ENCODE results near the gene ARHGAP10.

The ARHGAP10 gene

DNA sequence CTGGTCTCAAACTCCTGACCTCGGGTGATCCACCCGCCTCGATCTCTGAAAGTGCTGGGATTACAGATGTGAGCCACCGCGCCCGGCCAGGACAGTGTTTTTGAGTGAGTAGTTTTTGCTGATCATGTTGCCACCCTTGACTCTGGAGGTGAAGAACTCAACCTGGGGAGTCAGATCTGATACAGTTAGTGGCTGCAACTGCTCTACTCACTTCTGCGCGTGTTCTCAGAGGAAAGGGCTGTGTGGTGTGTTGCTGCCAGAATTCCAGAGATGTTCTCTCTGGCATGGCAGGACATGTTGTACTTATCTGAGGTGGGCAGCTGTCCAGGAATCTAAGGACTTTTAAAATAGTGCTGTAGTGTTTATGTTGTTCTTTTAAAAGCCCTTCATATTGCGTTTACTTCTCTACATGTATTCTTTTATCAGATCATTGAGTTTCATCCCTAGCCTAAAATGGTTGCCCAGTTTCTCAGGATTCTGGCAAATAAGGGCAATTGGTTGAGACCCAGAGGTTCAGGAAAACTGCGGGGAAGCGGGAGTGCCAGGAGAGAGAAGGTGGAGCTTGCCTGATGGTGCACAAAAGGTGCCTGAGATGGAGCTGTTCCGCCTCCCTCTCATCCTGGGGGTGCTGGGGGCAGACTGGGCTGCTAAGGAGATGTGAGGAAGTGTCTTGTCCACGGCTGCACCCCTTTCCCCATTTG lies 97.7 kb downstream of the ARHGAP10 start:
- no peak for DNase-seq

DNA sequence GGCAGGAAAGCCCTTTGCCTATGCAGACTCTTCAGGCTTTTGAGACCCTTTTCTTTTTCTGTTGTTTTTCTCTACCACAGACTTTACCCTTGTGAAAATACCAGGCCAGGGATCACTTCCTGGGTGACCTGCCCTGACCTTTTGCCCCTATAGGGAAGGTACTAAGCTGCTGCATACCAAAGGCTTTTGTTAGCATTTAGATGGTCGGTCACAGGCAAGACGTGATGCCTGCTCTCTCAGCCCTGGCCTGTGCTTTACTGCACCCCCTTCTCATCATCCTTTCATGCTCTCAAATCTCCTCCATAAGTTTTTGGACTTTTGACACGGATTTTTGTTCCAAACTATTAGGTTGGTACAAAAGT lies 98.2 kb downstream of the ARHGAP10 start:
- no peak for DNase-seq

DNA sequence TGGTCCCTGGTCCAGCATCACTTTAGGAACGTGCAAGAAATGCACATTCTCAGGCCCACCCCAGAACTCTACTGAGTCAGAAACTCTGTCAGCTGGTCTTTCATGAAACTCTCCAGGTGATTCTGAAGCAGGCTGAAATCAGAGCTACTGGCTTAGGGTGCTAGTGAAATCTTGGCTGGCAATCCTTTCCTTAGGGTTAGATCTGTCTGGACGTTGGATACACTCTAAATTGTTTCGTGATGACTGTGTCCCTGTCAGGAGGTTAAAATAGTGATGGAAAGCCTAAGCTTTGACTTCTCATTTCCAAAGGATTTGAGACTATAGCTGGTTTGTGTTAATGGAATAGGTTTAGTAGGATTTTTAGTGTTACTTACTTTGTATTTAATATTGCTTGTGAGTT lies 99.1 kb downstream of the ARHGAP10 start:
- DNase-seq, result no peak

DNA sequence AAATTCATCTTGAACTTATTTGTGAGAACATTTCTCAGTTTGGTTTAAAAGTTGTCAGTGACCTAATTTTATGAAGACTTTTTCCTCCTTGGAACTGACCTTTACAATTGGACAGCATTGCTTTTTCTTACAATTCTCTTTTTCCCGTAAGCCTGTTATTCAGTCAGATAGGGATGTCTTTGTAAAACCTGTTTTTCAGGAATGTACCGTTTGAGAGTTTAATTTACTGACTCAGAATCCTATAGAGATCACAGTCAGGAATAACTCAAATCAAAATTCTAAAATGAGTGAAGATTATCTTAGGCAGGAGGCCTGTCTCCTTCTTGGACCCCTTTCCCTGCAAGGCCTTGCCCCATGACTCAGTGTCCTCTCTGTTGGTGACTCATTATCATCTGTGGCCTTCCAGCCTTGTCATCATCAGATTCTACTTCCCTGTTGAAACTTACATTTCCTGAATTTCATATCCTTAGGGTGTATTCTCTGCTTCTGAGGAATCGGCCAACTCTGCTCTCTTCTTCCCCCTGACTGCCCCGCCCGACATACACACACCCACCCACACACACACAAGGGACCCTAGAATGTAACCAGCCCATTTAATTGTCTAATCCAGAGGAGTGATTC lies 99.8 kb downstream of the ARHGAP10 start:
- no peak for DNase-seq

DNA sequence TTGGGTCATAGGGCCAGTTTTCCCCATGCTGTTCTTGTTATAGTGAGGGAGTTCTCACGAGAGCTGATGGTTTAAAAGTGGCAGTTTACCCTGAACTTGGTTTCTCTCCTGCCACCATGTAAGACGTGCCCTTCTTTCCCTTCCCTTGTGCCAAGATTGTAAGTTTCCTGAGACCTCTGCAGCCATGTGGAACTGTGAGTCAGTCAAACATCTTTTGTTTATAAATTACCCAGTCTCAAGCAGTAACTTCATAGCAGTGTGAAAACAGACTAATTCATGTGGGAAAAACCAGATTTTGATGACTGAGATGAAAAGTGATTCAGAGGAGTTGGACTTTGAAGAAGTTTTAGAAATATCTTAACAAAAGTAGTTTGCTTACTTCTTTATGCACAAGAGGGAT lies 101.4 kb downstream of the ARHGAP10 start:
- DNase-seq, result no peak

DNA sequence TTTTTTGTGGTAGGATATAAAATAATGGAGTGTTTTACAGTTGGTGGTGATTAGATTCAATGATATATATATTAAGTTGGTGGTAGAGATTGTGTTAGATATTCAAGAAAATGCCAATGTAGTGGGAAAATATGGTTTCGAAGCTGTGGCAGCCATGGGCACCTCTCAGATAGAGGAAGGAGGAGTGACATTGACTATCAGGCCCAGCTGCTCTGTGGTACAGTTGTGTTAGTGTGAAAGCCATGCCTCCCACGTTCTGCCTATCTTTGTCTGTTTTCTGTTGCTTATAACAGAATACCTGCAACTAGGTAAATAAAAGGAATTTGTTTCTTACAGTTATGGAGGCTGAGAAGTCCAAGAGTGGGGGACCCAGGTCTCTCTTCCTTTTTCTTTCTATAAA lies 101.9 kb downstream of the ARHGAP10 start:
- no peak for DNase-seq

DNA sequence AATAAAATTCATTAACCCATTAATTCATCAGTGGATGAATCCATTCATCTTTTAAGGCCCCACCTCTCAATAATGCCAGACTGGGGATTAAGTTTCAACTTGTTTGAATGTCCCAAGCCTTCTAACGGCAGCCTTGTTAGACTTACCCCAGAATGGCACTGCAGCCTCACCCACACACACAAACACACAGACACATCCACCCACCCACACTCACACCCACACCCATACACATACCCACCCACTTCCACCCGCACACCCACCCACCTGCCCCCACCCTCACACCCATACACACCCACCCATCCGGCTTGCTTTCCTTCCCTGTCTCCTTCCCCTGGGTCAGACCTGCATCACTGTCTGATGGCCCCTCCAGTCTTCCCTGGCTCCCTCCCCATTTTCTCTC lies 102.6 kb downstream of the ARHGAP10 start:
- DNase-seq, result no peak

DNA sequence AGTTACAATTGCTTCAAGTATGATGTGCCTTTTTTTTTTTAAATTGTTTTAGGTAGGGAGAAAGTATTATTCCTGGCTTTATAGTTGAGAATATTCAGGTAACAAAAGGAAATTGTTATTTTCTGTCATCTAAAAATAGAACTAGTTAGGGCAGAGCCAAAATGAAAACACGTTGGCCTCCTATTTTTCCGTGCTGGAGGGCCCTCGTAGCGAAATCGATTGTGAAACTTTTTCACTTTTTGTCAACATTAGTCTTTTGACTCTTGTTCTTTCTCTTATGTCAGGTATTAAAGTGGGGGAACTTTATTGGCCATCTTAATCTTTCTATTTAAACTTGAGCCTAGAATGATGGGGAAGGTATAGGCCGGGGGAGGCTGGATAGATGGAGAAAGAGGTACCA lies 104.9 kb downstream of the ARHGAP10 start:
- DNase-seq, result no peak

DNA sequence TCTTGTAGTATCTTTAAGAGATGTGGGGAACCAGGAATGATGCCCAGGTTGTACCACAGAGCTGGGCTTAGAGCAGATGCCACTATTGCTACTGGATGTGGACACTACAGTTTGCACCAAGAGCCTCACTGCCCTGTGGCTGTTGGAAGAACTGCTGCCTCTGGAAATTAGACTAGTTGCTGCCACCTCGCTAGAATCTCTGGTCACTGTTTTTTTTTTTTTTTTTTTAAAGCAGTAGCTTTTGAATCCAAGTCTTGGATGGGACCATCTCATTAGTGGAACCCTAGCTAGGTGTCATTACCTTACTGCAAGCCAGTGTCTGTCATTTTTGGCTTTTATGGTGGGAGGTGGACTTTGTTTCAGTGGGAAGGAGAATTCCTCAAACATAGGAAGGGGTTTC lies 105.5 kb downstream of the ARHGAP10 start:
- DNase-seq, result no peak

DNA sequence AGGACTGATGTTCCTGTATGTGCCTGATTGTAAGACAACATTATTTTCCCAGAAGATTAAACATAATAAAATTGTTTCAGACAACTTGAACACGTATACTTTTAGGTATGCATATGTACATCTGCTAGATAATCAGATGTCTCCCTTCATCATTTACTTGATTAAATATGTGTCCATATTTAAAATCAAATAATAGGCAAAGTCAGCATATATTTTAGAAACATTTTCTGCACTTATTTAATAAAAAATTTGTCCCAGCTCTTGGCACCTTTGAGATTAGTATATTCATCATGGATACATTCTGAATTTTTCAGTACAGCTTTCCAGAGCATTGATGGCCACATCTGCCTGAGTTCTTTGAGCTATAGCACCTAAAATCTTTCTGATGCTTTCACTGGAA lies 106.0 kb downstream of the ARHGAP10 start:
- DNase-seq, result no peak

DNA sequence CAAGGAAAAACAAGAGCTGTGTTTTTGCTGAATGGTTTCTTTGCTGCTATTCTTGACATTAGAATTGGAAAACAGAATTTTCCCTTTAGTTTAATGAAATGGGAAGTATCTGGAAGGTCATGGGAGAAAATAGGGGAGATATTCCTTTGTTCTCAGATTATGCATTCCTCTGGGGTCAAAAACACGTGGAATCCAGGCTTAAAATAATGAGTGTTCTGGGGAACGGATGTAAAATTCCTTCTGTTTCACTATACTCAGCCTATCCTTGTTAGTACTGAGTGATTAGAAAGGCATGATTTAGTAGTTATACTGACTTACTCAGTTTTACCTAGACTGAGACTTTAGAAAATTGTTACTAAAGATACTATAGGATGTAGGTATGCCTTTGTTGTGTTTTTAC lies 107.3 kb downstream of the ARHGAP10 start:
- DNase-seq, result no peak

DNA sequence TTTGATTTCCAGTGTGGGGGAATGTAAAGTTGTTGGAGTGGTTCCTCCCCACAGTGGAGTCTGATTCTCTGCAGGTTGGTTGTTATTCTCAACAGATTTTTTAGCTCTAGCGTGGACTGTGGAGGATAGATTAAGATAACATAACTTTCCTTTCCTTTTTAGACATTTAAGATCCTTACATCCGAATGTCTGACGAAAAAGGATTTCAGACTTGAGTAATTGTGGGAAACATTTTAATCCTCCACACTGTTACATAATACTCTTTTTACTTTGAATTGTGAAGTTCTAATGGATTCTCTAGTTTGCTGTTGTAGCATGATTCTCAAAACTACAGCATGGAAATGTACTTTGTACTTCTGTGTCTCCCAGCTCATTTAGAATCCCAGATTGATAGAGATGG lies 107.8 kb downstream of the ARHGAP10 start:
- DNase-seq, result no peak

DNA sequence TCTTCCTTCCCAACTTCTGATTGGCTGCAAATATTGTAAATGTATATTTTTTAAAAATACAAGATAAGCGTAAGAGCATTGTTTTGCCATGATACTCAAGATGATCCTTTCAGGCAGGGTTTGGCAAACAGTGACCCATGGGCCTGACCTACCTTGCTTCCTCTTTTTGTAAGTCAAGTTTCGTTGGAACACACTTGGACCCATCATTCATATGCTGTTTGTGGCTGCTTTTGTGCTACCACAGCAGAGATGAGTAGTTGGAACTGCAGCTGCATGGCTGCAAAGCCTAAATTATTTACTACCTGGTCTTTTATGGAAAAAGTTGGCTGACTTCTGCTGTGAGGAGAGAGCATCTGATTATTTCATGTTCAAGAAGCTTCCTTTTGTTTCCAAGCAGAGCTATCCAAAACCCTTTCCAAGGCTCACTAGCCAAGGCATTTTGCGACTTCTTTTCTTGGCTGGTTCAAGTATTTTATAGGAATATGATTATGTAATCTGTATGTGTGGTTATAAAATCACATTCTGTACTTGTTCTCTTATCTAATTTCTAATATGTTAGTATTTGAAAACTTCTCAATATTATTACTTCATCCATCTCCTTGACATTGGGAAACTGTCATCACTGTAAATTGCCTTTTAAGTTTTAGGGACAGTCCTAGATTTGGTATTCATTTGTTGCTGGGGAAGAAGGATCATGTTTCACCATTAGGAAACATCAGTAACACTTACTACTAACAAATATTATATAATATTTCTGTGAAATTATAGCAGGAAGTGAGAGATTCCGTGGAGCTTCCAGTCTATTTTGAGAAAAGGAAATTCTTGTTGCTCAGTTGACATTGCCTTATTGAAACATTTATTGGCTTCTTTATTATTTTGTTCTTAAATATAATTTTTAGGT lies 109.2 kb downstream of the ARHGAP10 start:
- DNase-seq, result no peak

DNA sequence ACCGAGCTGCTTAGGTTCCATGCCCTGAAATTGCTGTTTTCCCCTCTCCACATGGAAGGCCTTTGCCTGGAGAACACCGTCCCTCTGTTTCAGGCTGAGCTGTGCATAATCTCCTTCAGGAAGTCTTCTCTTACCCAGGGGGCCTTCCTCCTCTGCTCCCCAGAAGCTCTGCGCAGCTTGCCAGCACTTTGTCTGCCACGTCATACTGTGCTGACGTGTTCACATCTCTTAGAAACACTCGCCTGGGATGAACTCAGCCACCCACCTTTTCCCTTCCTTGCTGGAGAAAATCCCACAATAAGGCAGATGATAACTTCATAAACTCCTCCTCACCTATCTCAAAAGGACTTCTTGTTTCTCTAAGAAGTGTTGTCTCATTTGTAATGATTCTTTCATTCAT lies 110.7 kb downstream of the ARHGAP10 start:
- DNase-seq, result no peak

DNA sequence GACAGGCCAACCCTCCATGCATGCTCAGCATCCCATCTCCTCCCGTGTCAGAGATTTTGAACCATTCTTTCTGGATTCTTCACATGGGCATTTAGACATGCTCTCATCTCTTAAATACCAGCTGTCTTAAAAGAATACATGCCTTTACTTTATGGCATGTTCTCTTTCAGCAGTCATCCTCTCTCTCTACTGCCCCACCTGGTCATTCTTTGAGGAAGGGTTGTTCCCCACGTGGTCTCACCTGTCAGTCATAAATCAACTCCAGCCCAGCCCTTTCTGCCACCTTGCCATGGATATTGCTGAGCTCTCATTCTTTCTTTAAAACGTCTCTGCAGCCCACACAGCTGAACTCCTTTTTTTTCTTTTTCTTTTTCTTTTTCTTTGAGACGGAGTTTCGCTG lies 111.3 kb downstream of the ARHGAP10 start:
- DNase-seq, result no peak

DNA sequence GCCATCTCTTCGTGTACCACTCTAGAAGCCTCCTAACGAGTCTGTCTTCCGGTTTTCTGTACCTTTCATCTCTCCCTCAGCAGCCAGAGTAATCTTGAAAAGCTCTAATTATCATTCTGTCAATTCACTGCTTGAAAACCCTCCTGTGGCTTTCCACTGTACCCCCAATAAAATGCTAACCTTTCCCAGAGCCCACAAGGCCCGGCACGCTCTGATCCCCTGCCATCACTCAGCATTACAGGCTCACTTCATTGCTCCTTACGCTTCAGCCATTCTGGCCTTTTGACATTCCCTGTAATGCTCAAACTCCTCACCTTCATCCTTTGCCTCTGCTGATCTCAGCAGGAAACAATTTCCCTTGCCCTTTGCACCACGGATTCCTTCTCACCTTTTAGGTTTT lies 112.9 kb downstream of the ARHGAP10 start:
- DNase-seq, result no peak

DNA sequence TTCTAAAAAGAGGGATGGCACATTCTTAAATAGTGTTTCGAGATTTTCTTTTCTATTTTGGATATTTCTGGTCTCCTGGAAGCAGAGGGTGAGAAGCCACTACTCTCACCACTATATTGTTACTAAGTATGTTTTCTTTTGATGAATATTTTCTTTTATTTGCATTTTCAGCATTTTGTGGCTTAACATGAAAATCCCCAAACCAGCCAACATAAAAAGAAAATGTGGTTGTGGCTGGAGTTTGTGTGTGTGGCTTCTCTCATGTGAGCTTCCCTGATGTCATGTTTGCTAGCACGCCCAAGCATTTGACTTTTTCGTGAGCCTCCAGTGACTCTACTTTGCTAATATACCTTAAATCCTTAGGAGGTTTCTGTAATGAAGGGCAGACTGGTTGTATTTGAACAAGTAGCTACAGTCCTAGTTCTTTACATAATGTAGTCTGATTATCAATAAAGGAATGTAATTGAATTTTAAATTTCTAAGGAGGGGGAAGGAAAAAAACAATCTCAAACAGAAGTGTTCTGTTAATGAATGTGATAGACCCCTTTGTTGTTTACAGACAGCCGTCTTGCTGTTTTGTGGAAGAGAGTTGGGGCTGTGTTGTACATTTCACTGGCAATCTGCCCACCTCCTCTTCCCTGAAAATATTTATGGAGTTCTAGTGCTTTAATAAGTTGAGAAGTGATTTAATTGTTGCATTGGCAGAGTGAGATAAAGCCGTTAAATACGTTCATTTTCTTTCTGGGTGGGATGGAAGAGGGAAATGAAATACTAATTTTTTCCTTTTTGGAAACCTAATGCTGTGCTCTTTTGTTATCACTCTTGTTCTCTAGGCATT lies 114.6 kb downstream of the ARHGAP10 start:
- no peak for DNase-seq

DNA sequence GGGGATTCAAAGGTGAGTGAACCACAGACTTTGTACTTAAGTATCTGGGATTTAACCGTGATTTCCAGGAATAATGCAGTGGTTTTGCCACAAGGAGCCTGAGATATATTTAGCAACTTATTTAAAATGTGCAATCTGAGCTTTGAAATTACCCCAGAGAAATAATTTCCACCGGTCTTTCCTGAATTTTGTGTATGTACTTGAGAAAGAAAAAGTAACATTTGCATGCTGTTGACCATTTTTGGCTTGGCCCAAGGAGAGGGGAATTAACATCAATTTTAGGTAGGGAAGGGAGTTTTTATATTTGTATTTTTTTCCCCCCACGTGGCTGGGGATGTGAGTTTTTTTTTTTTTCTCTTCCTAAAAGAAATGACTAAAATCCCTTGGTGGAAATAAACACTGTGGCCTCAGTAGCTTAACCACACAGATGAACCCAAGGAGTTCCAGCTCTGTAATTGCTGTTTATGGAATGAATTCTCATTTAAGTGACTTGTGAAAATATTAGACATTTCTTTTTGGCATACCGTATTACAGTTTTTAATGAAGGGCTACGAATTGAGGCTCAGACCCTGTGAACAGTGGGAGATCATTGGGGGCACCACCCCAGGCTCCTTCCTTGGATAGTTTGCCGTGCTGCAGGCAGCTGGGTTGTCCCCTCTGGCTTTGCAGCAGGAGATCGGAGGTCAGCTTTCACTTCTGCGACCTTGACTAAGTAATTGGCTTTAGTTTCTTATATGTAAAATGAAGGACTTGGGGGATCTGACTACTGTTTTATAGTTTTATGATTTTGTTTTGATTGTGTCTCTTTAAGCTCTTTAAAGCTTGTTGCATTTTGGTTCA lies 116.1 kb downstream of the ARHGAP10 start:
- no peak for DNase-seq

DNA sequence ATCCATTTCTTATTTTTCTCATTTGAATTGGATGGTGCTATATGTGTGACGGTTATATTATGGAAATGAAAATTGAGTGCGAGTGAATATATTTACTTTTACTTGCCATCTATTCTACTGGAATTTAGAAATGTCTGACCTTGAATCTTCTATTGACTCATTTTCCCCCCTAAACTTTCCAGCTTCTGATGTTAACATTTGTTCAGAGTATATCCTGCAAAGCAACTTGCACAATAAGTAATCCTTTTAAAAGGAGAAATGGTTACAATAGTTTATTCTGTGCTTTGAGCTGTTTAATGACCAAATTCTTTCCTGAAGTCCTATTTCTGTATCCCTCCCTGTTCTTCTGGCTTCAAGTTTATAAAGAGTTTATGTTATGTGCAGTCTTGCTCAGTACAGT lies 116.7 kb downstream of the ARHGAP10 start:
- DNase-seq, result no peak

DNA sequence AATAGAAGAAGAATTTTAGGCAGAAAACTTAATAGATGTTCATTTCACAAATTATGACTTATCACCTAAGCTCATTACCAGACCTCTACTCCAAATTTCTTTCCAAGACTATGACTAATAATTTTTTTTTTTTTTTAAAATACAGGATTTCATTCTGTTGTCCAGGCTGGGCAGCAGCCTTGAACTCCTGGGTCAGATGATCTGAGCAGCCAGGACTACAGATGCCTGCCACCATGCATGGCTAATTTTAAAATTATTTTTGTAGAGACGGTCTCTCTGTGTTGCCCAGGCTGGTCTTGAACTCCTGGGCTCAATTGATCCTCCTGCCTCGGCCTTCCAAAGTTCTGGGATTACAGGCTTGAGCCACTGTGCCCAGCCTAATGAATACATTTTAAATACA lies 119.2 kb downstream of the ARHGAP10 start:
- no peak for DNase-seq

DNA sequence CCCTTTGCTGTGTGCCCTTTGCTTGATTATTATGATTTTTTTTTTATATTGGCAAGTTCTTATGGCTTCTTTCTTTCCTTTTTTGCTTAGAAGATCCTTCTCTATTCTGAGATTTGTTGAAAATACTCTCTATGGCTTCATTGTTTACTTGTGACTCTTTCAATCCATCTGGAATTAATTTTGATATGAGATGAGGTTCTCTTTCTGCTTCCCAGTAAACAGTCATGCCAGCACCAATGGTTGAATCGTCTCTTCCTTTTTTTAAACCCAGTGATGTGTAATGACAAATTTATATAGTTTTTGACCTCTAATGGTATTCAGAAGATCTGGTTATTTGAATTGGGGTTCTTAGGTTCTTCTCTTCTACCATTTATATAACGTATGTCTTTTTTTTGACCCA lies 121.8 kb downstream of the ARHGAP10 start:
- no peak for DNase-seq

DNA sequence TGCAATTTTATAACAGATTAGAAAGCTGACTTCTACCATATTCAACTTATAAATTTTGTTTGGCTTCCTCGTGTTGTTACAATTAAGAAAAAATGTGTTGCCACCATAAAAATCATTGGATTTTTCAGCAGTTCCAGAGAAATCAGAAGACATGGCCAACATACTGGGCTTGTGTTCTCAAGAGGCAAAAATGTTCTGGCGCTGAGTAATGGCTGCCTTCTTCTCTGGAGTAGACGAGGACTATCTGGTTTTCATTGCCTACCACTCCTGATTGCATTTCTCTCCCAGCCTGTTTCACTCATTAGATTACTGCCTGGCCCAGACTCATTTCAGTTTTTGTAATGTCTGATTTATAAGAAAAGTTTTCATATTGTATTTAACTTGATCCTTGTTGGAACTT lies 122.3 kb downstream of the ARHGAP10 start:
- DNase-seq, result no peak

All from T1000 (cell line).